A549 (cell line): ENCODE measurements around the gene HMOX1. TPM values are rescaled to one million over a fixed set of nuclear protein-coding genes. Genes with fewer than 3 reads are reported as not detected.
A peak's percentile ranks its signal among the peaks of the same experiment; 100 is the strongest.

Experiments used
- ATAC-seq, 2 experiments: fragments of 200-7000 bp in 1 of 2; fragments of >200 bp in 1 of 2; cut with Nextera tagmentation in 1 of 2; cut with Tn5 transposase in 1 of 2; 3 replicates each; pipeline versions ENCODE4 v1.8.0 to v1.9.1; 2018 to 2020; ENCODE audit warnings: mild to moderate bottlenecking in 1 of 2, moderate library complexity in 1 of 2
- CTCF ChIA-PET: fragments of 300-600 bp; sonication (Branson Sonifier 250); formaldehyde crosslinking; extraction: SDS; loops from one replicate; lab custom pipeline; 2021; ENCODE audit warnings: antibody characterized with exemption, inconsistent platforms; lab: Yijun Ruan, JAX
- POLR2A ChIA-PET: fragments of 350-600 bp; formaldehyde crosslinking; extraction: SDS; loops from one replicate; lab custom pipeline; 2021; ENCODE audit warnings: antibody characterized with exemption, inconsistent platforms; lab: Yijun Ruan, JAX
- DNase-seq, 2 experiments: peaks; one replicate each; pipeline versions ENCODE4 v3.0.0 to v3.0.0-alpha.2; 2011 to 2016; ENCODE audit warnings: low read depth in 1 of 2, low spot score in 1 of 2
- FAIRE-seq: peaks from 2 replicates; lab custom pipeline; 2011; peaks lifted over from hg19 to GRCh38; lab: Jason Lieb, UNC
- H3K27ac ChIP-seq, 2 experiments: fragments of >200 bp; sonication (Bioruptor Twin); formaldehyde crosslinking; 3 replicates each; pipeline ENCODE4 v1.5.1; 2016 to 2017
- H3K4me1 ChIP-seq: fragments of >200 bp; sonication (Bioruptor Twin); formaldehyde crosslinking; 3 replicates; pipeline ENCODE4 v1.6.1; 2016
- H3K4me2 ChIP-seq: fragments of >200 bp; sonication (Bioruptor Twin); formaldehyde crosslinking; 3 replicates; pipeline ENCODE4 v1.6.1; 2016
- H3K4me3 ChIP-seq: fragments of >200 bp; sonication (Bioruptor Twin); formaldehyde crosslinking; 3 replicates; pipeline ENCODE4 v1.5.1; 2016
- H3K9me3 ChIP-seq: fragments of >200 bp; sonication (Bioruptor Twin); formaldehyde crosslinking; 3 replicates; pipeline ENCODE4 v1.6.1; 2016
- ATOH8 ChIP-seq: fragments of 250-450 bp; sonication (Bioruptor Pico); IDR thresholded peaks from 2 replicates; pipeline ENCODE4 v1.5.0; 2020; ENCODE audit warnings: low read depth, mild to moderate bottlenecking, moderate library complexity
- BHLHE40 ChIP-seq: IDR thresholded peaks from 2 replicates; pipeline ENCODE4 v1.6.1; 2012; ENCODE audit warnings: low read depth, low read length, inconsistent platforms
- CHD4 ChIP-seq: fragments of 200-600 bp; sonication (generic); IDR thresholded peaks from 2 replicates; pipeline ENCODE4 v1.6.1; 2016; ENCODE audit warnings: antibody characterized with exemption, mild to moderate bottlenecking, borderline replicate concordance
- CTCF ChIP-seq: fragments of >200 bp; sonication (Bioruptor Twin); formaldehyde crosslinking; IDR thresholded peaks from 3 replicates; pipeline ENCODE4 v1.5.1; 2016
- EHMT2 ChIP-seq: fragments of 200-600 bp; sonication (generic); IDR thresholded peaks from 2 replicates; pipeline ENCODE4 v1.6.1; 2016; ENCODE audit warnings: antibody characterized with exemption, low read depth, mild to moderate bottlenecking, moderate library complexity
- FOSL2 ChIP-seq, 2 experiments: fragments of 450-650 bp in 1 of 2; fragments of >200 bp in 1 of 2; sonication (Bioruptor Twin) in 1 of 2; formaldehyde crosslinking; IDR thresholded peaks; 2 replicates each; pipeline versions ENCODE4 v1.5.0 to v1.6.1; 2016 to 2020; ENCODE audit warnings: mild to moderate bottlenecking in 1 of 2, moderate library complexity in 1 of 2
- HMGXB4 ChIP-seq: fragments of 250-450 bp; sonication (Bioruptor Pico); IDR thresholded peaks from 2 replicates; pipeline ENCODE4 v1.5.0; 2021; ENCODE audit warnings: mild to moderate bottlenecking, moderate library complexity, borderline replicate concordance
- HOXB13 ChIP-seq: fragments of 250-450 bp; sonication (Bioruptor Pico); IDR thresholded peaks from 2 replicates; pipeline ENCODE4 v1.5.0; 2020; ENCODE audit warnings: low read depth, mild to moderate bottlenecking, moderate library complexity
- JUN ChIP-seq, 2 experiments: fragments of >200 bp; sonication (Bioruptor Twin); formaldehyde crosslinking; IDR thresholded peaks; 2 replicates in 1 of 2; 3 replicates in 1 of 2; pipeline ENCODE4 v1.6.1; 2016 to 2017
- JUNB ChIP-seq: fragments of >200 bp; sonication (Bioruptor Twin); formaldehyde crosslinking; IDR thresholded peaks from 2 replicates; pipeline ENCODE4 v1.6.1; 2016
- KDM5A ChIP-seq: fragments of 200-600 bp; sonication (generic); IDR thresholded peaks from 2 replicates; pipeline ENCODE4 v1.6.1; 2016; ENCODE audit warnings: antibody characterized with exemption, mild to moderate bottlenecking
- MAX ChIP-seq: IDR thresholded peaks from 2 replicates; pipeline ENCODE4 v1.6.1; 2012
- MYC ChIP-seq: IDR thresholded peaks from 2 replicates; pipeline ENCODE4 v1.6.1; 2012; ENCODE audit warnings: mild to moderate bottlenecking, inconsistent platforms, low read length, improper control_type of control experiment, borderline replicate concordance
- POLR2AphosphoS2 ChIP-seq: conservative IDR thresholded peaks from 2 replicates; pipeline ENCODE4 v1.6.1; 2012; ENCODE audit warnings: low read length, improper control_type of control experiment, inconsistent platforms
- RAD21 ChIP-seq, 2 experiments: fragments of >200 bp in 1 of 2; sonication (Bioruptor Twin) in 1 of 2; formaldehyde crosslinking in 1 of 2; IDR thresholded peaks in 1 of 2; conservative IDR thresholded peaks in 1 of 2; 2 replicates in 1 of 2; 3 replicates in 1 of 2; pipeline ENCODE4 v1.6.1; 2012 to 2018; ENCODE audit warnings: inconsistent platforms in 1 of 2
- RNF2 ChIP-seq: fragments of 200-600 bp; sonication (generic); IDR thresholded peaks from 2 replicates; pipeline ENCODE4 v1.6.1; 2016; ENCODE audit warnings: low read depth, mild to moderate bottlenecking, antibody characterized with exemption, moderate library complexity, borderline replicate concordance
- SMC3 ChIP-seq: fragments of >200 bp; sonication (Bioruptor Twin); formaldehyde crosslinking; IDR thresholded peaks from 3 replicates; pipeline ENCODE4 v1.6.1; 2018; ENCODE audit warnings: inconsistent platforms
- SREBF2 ChIP-seq: fragments of 450-650 bp; IDR thresholded peaks from 2 replicates; pipeline ENCODE4 v1.6.1; 2014; ENCODE audit warnings: mild to moderate bottlenecking, moderate library complexity
- TFCP2L1 ChIP-seq: fragments of 250-450 bp; sonication (Bioruptor Pico); IDR thresholded peaks from 2 replicates; pipeline ENCODE4 v1.5.0; 2021; ENCODE audit warnings: mild to moderate bottlenecking
- ZC3H11A ChIP-seq: fragments of 450-650 bp; IDR thresholded peaks from 2 replicates; pipeline ENCODE4 v1.6.1; 2014; ENCODE audit warnings: antibody characterized with exemption, mild to moderate bottlenecking
- WGBS: methylation state at CpG from one replicate; pipeline ENCODE4 v1.1.6; 2017; ENCODE audit errors: missing lambda C conversion rate; 5-methylcytosine and 5-hydroxymethylcytosine counted together
- polyA plus RNA-seq, 4 experiments: library from polyadenylated mRNA; depleted of rRNA in 3 of 4; stranded (reverse); fragments of >200 nt; fragmentation: RNase III in 1 of 4; extraction: RNeasy Plus Mini Kit Qiagen cat#74134 plus additional on column Dnase treatment in 1 of 4; gene quantifications; 2 replicates in 3 of 4; 3 replicates in 1 of 4; pipeline ENCODE4 v1.2.3, GENCODE V29; 2011 to 2017

The HMOX1 gene
- polyA plus RNA-seq, 2 of the 4 experiments (the other 2 are of a cell fraction): 97.7 to 506 TPM

GRCh38 chr22:35426801-35427140, 45.9 kb downstream of the HMOX1 start (continued):
- TF ChIP-seq JUN (IDR thresholded peaks at IDR 0.05): no peak
- TF ChIP-seq TFCP2L1 (CRISPR knock-in tag): no peak

GRCh38 chr22:35430897-35431322, 50.0 kb downstream of the HMOX1 start:
- TF ChIP-seq RAD21 (conservative IDR thresholded peaks at IDR 0.05 in 1 of 2, IDR thresholded peaks at IDR 0.05 in 1 of 2) (peak; percentile 85 to 92), JUN (IDR thresholded peaks at IDR 0.05) (peak in 1 of 2 experiments; percentile 36; a peak in 1 of 5 replicates), MYC (no peak), KDM5A (no peak), RNF2 (no peak), HOXB13 (peak; percentile 24; the same call in 1 of the 2 replicates), HMGXB4 (CRISPR knock-in tag) (no peak), CTCF (peak; percentile 77), MAX (peak; percentile 56), SMC3 (peak; percentile 92)
- WGBS: 8% methylated on average over 9 of the region's 14 CpGs
- FAIRE-seq (no peak), ATAC-seq (peak; percentile 93 to 97), DNase-seq (peak; percentile 75 to 82)
- Histone ChIP-seq H3K4me2 (peak overlapping the region; percentile 46), H3K9me3 (peaks cover 21% of the 10 kb centered on the region), H3K4me3 (no peak overlapping the region), H3K27ac (peak overlapping the region; percentile 68 to 85), H3K4me1 (peaks cover 23% of the 10 kb centered on the region)
- ChIA-PET CTCF (interaction anchor here (0.6 to 9.4 kb wide), 52 partner anchors 10 to 694 kb away, joined by 3 to 121 read pairs (median 4); partner anchors contain the start of gene MB), POLR2A (interaction anchor here (0.6 to 0.8 kb wide), 3 partner anchors 152 to 694 kb away, joined by 3 to 4 read pairs (median 3); no protein-coding TSS in a partner anchor)

- peak overlapping the region; percentile 68 to 85 for H3K27ac ChIP-seq
These were observed 50.8 kb downstream of the HMOX1 start for GRCh38 chr22:35431483-35432227.

More at GRCh38 chr22:35431483-35432227, 50.8 kb downstream of the HMOX1 start:
- H3K4me1 ChIP-seq: peaks cover 18% of the 10 kb centered on the region
- no peak for DNase-seq
- H3K4me3 ChIP-seq: no peak overlapping the region
- ChIA-PET POLR2A (interaction anchor here (0.6 kb wide), 1 partner anchor 213 kb away, joined by 11 read pairs; no protein-coding TSS in a partner anchor), CTCF (interaction anchor here (0.6 to 9.4 kb wide), 43 partner anchors 9 to 693 kb away, joined by 3 to 121 read pairs (median 5); partner anchors contain the start of gene MB)
- H3K9me3 ChIP-seq: peaks cover 21% of the 10 kb centered on the region
- FAIRE-seq: no peak
- H3K4me2 ChIP-seq: peak overlapping the region; percentile 46; the same call in 2 of the 3 replicates
- no peak for ATAC-seq
- 94% methylated on average over 11 of the region's 12 CpGs for WGBS
- no peak for TF ChIP-seq BHLHE40
- TF ChIP-seq POLR2AphosphoS2: no peak
- no peak for TF ChIP-seq ATOH8 (CRISPR knock-in tag)
- TF ChIP-seq ZC3H11A: no peak
- TF ChIP-seq KDM5A: no peak
- no peak for TF ChIP-seq FOSL2 (IDR thresholded peaks at IDR 0.05)
- no peak for TF ChIP-seq FOSL2 (CRISPR knock-in tag; IDR thresholded peaks at IDR 0.05)
- no peak for TF ChIP-seq EHMT2
- TF ChIP-seq JUNB: no peak
- no peak for TF ChIP-seq CHD4
- TF ChIP-seq SREBF2: no peak
- no peak for TF ChIP-seq SMC3
